NCI-H1417 treated with DMSO at 0.1 percent for 48 hours (cell line): Measurements from ENCODE around the gene SHOC2.
A peak's percentile ranks its signal among the peaks of the same experiment; 100 is the strongest.

Experiments used
- DNase-seq: peaks from one replicate; lab custom pipeline; 2025; lab: John Stamatoyannopoulos, UW

SHOC2 gene

DNA sequence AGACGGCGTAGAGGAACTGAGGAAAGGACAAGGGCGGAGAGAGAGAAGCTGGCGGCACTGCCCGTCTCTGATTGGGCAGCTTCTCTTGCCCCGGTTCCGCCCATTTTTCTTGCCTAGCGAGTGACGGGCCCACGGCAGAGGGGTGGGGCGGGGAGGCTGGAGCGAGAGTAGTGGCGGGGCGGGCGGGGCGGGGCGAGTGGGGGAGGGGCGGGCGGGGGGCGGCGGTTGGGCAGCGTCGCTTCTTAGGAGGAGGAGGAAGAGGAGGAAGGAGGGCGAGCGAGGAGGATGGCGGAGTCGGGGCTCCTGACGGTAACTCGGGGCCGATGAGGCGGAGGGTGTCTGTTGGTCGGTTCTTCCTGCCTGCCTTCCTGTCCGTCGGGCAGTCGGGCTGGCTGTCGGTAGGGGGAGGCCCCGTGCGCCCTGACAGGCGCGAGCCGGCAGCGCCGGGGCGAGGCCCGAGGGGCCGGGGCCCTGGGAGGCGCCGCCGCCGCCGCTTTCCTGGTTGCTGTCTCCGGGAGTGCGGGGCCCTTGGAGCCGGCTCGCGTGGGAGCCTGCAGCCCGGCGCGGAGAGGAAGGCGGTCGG is at the start of gene SHOC2:
Gene SHOC2, plus strand, starts transcription at position 256 of the 583 bp plus-strand sequence. CDS start 44,755 bp downstream, outside the sequence.
- DNase-seq = no peak

DNA sequence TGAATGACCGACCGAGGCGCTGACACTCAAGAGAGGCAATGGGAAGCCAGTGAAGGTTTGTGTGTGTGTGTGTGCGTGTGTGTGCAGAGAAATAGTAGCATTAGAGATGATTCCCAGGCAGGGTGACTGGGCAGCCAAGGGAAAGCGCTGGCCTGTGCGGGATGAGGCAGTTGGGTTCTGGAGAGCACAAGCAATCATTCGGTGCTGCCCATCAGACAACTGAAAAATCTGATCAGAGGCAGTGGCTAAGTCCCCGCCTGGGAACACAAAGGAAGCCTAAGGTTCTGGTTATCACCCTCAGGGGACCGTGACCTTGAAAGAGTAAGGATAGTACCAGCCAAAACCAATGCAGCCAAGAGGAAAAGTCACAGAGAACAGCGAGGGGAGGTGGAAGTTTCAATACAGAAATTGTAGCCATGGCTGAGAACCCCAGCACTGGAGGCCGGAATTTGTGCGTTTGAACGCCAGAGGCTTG is 48.5 kb upstream of the SHOC2 start:
- no peak for DNase-seq

DNA sequence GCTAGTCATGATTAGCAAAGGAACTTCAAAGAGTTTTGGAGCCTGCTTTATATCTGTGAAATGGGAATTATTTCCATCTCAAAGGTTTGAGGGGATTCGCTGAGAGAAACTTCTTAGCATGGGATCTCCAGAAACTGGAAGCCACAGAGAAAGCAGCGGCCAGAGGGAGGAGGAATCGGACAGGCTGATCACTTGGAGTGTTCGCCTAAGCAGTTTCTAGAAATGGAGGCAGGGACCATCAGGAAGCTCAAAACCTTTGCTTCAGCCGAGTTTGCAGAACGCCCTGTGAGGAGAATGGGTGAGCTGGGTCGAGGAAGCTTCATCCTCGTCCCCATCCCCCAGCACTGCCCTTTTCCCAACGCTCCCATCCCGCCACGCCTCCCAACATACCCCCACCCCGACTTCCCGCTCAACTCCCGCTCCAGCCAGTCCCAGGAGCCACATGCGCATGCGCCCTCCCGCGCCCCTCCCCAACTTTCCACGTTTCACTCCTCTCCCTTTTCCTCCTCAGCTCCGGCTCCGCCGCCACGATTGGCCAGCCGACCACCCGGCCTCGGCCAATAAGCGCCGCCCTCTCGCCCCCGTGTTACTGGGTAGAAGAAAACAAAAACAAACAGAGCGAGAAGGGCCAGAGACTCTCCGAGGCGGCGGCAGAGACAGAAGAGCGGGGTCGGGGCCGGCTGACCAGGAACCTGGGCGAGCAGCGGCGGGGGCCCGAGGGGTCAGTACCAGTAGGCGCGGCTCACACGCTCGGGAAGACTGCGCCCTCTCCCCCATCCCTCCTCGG is 47.9 kb upstream of the SHOC2 start, which contains the start of gene PDCD4:
Gene PDCD4, plus strand, starts transcription at position 631 of the 787 bp plus-strand sequence. CDS start 4,100 bp downstream, outside the sequence.
- DNase-seq = peak; percentile 78

DNA sequence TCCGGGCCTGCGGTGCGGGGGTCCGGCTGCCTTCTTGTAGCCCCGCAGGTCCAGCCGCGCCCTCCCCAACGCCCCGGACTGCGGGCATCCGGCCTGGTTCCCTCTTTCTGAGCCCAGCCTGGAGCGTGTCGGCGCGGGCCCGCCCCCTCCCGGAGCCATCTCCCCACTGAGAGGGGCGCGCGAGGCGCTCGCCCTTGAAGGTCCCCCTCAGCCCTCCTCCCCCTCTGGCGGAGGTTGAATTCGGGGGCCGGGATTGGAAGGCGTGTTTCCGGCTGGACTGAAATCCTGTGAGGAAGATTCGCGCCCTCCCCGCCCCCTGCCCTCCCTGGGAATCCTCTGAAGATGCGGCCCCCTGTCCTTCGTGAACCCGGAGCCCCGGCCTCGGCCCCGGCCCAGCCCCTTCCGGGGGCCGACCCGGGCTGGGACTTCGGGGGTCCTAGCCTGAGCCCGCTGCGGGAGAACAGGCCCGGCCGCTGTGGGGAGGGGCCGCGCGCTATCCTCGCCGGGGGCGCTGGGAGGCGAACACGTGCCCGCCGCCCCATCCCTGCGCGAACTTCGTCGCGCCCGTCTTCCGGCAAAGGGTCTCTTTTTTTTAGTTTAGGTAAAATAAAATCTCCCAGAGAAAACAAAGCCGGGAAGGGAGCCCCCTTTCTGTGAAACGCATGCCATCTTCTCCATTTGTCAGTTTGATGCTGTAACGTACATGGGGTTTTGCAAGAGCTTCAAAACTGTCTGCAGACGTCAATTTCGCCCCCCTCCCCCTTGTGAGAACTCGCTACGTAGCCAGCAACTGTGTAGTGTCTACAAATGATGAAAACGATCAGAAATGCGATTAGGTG is 47.0 kb upstream of the SHOC2 start:
- no peak for DNase-seq

DNA sequence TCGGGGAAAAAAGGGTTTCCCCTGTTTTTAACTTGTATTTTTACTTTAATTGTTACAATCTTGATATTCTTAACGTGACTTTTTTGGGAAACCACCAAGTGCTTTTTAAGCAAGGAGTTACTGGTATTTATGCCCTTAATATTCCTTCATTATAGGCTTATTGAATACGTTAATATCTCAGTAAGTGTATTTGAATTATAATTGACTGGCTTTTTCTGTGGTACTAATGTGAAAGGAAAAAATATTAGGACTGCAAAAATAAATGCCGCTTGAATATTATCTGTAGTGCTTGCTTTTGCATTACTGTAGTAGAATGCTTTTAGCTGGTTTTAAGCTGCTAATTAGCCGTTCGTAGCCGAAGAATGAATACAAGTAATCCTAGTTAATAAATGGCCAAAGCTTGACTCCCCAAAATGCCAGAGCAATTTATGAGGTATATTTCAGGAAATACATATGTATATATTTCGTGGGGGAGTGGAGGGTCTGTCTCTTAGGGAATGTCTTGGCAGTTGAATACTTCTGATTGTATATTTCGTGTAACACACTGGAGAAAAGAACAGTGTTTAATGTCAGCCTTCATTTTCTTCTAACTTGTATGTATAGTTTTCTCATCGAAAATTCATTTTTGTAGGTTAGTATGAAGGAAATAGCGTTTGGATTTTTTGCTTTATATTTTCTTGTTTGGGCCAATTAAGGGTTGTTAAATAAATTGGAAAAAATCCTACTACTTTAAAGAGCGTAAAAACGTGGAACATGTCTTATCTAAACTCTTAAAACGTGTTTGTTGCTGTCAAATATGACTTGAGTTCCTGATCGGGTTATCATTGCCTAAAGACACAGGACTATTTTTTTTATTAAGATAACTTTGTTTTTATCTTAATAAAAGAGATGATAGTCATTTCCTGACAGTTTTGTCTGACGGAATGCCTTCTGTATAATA is 46.1 kb upstream of the SHOC2 start:
- DNase-seq = no peak

DNA sequence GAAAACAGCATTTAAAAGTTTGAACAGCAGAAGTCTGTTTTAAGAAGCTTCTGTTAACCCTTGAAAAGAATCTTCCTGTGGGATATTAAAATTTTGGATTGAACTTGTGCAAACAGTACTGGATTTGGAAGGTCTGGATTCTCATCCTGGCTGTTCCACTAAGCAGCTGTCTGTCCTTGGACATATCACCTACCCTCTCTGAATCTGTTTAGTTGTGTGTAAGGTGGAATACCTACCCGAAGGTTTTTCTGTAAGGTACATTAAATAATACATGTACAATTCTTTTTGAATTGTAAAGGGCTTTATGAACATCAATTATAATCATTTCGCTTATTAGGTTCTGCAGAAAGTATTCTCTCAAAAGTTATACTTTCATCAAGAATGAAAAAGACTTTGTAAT is 45.5 kb upstream of the SHOC2 start:
- DNase-seq = no peak

DNA sequence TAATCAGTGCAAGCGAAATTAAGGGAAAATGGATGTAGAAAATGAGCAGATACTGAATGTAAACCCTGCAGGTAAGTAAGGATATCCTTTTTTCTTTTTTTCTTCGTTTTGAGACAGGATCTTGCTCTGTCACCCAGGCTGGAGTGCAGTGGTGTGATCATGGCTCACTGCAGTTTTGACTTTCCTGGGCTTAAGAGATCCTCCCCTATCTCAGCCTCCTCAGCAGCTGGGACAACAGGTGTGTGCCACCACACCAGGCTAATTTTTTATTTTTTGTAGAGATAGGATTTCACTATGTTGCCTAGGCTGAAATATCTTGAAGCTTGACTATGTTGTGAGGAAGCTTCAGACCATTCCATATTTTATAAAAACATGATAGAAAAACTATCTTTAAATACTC is 43.4 kb upstream of the SHOC2 start:
- no peak for DNase-seq

DNA sequence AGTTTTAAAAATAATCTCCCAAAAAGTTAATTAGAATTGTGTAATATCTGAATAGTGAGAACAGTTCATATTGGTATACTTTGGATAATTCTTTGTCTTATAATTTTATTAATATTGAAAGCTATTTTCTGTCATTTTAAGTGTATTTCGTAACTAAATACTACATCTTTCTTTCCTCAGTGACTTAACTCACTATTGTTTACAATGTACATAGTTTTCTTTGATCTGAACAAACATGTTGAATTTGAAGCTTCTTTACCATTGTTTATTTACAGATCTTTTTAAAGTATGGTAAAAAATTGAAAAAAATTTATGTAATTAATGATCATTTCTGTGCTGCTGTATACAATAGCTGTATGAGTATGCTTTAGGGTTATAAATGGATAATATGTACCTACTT is 42.6 kb upstream of the SHOC2 start:
- DNase-seq = no peak

DNA sequence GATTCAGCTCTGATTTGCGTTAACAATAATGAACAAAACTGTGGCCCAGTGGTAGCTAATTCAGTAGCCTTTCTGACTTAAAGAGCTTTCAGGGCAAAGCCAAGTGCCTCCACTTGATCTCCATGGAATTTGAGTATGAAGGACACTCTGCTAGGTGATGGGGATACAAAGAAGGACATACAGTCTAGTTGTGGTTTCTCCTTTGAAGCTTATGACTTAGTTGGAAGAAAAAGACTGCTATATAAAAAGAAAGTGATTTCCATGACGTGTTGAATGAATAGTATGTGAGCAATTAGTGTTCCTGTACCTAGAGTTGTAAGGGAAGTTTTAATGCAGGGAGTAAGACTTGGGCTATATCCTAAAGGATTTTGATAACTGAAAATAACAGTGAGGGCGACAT is 39.4 kb upstream of the SHOC2 start:
- DNase-seq = no peak

DNA sequence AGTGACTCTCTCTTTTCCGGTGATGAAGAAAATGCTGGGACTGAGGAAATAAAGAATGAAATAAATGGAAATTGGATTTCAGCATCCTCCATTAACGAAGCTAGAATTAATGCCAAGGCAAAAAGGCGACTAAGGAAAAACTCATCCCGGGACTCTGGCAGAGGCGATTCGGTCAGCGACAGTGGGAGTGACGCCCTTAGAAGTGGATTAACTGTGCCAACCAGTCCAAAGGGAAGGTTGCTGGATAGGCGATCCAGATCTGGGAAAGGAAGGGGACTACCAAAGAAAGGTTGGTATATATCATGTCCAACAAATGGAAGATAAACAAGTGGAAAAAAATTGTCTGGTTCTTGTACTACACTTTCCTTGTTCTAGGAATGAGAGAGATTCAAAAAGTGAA is 38.2 kb upstream of the SHOC2 start:
- no peak for DNase-seq

DNA sequence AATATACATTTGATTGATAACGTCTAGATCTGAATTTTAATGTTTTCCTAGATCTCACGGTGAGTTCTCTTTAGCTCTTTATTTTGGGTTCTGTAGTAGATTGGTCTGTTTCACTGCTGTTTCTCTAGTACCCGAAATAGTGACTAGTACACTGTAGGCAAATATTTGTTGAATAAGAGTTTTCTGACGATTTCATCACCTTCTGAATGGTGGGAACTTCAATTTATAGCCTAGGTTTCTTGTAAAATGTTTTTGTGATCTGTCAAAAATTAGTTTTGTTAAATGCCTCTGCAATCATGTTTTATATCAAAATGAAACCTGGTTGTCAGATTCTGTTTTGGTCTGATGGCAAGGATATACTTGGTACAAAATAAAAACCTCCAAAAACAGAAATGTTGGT is 37.5 kb upstream of the SHOC2 start:
- no peak for DNase-seq

DNA sequence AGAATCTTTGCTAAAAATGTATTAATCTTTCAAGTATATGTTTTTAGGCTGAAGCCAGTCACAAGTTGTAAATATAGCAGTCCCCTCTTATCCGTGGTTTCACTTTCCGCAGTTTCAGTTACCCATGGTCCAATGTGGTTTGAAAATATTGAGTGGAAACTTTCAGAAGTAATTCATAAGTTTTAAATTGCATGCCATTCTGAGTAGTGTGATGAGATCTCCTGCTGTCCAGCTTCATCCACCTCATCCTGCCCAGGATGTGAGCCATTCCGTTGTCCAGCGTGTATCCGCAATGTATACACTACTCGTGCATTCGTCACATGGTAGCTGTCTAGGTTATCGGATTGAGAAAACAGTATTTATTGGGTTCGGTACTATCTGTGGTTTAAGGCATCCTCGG is 35.5 kb upstream of the SHOC2 start:
- no peak for DNase-seq

DNA sequence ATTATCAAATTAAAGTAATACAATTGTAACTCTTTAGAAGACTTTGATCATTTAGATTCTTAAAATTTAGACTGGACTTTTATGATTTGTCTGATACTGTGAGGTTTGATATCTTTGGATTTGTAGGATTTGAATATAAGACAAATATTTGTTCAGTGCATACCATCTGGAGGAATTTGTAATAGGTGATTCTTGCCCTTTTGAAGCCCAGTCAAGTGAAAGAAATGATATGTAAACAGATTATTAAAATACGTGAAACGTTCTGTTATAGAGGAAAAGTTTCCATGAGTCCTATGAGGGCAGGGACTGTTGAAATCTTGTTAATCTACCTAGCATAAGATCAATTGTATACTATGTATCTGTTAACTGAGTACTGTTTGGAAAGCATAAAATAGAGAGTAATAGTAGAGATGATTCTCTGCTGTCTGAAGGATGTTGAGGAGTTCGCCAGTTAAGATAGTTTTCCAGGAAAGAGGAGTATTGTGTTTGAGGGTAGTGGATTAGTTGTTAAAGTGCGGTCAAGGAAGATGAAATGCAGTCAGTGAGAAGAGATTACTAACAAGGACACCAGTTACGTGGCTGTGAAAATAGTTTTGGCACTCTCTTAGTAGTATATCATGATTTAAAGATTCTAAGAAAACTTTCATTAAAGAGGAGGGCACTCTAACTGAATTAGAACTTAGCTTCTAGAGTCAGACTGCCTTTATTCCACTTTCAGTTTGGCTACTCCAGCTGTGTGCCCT is 33.3 kb upstream of the SHOC2 start:
- DNase-seq = no peak

DNA sequence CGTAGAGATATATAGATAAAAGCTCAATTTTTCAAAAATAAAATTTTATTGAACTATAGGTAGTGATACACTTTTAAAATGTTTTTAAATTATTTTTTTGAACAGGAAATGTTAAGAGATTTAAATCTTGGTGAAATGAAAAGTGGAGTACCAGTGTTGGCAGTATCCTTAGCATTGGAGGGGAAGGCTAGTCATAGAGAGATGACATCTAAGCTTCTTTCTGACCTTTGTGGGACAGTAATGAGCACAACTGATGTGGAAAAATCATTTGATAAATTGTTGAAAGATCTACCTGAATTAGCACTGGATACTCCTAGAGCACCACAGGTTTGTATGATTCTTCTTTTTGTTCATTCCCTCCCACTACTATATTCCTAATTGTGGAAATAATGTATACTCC is 31.8 kb upstream of the SHOC2 start:
- DNase-seq = no peak

DNA sequence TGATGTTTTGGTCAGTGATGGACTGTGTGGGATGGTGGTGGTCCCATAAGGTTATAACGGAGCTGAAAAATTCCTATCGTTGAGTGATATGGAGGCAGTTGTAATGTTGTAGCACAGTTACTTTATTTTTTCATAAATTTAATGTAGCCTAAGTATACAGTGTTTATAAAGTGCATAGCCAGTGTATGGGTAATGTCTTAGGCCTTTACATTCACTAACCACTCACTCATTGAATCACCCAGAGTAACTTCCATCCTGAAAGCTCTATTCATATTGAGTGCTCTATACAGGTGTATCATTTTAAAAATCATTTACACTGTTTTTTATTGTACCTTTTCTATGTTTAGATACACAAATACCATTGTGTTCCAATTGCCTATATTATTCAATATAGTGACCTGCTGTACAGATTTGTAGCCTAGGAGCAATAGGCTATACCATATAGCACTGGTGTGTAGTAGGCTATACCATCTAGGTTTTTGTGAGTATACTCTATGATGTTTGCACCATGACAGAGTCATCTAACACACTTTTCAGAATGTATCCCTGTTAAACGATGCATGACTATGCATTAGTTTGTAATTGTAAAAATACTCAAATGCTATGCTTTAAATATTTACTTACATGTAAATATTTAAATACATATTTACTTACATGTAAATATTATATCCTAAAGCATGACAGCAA is 26.7 kb upstream of the SHOC2 start:
- no peak for DNase-seq

DNA sequence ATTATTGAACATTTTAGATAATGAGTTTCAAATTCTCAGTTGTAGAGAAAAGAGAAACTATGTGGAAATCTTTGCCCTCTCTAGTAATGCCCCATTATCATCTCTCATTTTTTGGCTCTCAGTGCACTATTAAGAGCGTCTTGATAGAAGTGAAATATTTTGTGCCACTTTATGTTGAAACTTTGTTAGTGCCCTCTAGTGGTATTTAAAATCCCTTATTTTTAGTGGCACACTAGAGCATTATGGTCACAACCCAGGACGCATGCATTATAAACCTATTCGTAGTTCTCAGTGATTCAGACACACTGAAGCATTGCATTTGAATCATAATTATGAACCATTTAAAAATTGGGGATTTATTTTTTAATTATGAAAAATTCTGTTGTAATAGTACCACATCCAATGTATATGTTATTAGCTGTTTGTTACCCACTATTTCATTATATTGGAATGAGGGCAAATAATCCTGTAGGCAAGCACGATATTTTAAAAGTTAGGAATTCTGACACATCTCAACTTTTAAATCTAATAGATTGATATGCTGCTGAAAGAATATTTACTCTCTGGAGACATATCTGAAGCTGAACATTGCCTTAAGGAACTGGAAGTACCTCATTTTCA is 25.7 kb upstream of the SHOC2 start:
- no peak for DNase-seq

DNA sequence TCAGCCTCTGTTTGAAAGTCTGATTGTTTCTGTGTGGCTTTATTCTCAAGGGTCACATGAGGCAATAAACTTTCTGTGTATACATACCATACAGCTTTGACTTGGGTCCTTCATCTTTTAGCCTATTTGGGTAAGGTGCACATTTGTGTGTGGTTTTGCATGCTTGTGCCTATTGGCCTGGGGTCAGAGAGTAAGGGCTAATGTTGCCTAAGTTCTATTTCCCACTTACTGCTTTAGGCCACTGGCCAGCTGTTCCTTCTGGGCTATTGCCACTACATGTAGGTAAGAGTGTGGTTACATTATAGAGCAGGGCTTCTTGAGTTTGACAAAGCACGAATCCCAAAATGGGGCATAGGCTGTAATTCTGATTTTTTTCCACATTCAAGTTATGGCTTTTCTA is 22.2 kb upstream of the SHOC2 start:
- DNase-seq = no peak

DNA sequence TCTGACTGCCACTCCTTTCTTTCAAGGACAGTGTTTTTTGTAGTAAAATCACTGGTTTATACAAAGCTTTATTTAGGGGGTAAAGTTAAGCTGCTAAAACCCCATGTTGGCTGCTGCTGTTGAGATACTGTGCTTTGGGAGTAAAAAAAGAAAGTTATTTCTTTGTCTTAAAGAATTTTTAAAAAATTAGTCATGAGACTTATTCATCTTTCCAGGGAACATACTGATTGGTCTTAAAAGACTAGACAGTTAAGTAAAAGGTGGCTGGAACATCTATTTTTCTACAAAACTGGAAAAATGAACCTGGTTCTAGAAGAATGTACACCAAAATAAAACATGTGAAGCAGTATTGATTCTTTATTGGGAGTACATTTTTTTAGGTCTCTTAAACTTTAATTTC is 21.0 kb upstream of the SHOC2 start:
- no peak for DNase-seq

DNA sequence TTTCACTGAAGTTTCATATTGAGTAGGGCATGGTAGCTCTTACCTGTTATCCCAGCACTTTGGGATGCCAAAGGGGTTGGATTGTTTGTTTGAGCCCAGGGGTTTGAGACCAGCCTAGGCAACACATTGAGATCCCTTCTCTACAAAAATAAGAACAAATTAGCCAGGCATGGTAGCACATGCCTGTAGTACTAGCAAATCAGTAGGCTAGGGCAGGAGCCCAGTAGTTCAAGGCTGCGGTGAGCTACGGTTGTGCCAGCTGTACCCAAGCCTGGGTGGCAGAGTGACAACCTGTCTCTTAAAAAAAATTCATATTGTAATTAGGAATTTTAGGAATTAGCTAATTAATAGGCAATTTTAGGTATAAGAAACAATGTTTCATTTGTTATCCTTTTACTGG is 18.4 kb upstream of the SHOC2 start:
- no peak for DNase-seq
